GM18858 (cell line): Measurements from ENCODE around the gene FNDC10.
"Not testable (repeated sequence)": the region's sequence is repeated elsewhere in the genome, so short reads cannot be mapped to it uniquely, and the experiment has no call there.

Source experiments
- ATAC-seq: cut with Tn5 transposase; IDR thresholded peaks from one replicate; pipeline ENCODE4 v1.9.1; 2021; ENCODE audit not compliant: unreplicated experiment

Gene FNDC10

DNA sequence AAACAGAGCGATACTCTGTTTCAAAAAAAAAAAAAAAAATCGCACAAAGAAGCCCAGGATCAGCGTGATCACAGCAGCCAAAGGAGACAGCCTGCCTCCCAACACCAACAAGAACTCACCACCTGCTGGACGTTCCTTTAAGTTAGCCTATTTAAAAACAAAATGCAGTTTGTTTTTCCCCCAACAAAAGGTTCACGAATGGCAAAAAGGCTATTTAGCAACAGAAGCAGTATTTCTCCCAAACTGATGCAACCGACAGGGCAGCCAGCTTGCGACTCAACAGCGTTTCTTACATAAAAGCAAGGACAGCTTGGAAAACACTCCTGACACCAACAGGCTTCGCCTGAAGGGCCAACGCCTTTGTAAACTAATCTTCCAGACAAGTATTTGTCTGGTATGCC, 32.0 kb downstream of the FNDC10 start:
- no peak for ATAC-seq

DNA sequence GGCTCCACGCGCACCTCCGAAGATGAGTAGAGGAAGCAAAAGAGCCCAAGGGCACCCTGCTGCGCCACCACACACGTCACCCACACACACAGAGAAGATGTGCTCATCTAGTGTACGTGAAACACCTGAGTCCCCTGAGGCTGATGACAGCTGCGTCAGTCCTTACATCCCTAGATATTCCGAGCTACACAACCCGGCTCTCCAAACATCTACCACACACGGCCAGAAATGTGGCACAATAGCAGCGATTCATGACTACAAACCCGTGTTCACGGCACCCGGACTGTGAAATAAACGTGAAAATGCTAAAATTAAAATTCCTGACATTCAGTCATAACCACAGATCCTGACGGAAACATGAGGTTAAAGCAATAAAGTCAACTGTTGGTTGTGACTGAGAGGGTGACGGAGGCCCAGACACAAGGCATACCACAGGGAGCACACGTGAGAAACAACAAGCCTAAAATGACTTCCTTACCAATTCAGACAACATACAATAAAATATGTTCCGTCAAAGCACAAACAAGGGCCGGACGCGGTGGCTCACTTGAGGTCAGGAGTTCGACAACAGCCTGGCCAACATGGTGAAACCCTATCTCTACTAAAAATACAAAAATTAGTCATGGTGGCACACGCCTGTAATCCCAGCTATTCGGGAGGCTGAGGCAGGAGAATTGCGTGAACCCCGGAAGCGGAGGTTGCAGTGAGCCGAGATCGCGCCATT, 32.6 kb downstream of the FNDC10 start:
- ATAC-seq: no peak

DNA sequence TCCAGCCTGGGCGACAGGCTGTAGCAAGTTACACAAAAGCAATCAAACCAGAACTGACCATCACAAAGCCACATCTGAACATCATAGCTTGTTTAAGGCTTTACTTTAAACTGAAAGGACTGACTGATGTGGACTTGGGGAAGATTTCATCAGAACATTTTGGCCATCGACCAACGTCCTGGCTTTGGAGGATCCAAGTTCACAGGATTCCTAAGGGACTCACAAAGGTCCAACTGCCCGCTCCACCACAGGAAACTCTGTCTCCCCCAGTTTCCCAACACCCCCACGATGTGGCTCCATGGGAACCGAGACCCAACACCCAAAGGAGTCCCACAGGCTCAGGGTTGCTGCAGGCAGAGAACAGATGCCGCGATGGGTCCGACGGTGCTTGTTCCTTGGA, 34.6 kb downstream of the FNDC10 start:
- no peak for ATAC-seq

DNA sequence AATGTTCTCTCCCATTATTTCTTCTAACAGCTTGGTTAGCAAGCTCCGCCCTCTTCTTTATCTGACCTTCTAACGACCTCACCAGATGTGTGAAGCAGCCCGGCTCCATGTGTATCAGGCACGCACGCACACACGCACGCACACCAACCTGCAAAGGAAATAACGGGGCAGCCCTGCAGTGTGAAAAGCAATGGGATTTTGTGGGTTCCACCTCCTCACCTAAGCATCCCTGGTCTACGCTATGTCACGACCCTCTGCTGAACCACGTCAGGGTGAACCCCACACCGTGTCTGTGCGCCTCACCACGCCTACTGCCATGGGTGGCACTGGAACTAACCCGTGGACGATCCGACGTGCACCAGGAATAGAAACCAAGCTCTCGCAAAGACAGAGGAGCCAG, 35.7 kb downstream of the FNDC10 start:
- ATAC-seq: no peak

DNA sequence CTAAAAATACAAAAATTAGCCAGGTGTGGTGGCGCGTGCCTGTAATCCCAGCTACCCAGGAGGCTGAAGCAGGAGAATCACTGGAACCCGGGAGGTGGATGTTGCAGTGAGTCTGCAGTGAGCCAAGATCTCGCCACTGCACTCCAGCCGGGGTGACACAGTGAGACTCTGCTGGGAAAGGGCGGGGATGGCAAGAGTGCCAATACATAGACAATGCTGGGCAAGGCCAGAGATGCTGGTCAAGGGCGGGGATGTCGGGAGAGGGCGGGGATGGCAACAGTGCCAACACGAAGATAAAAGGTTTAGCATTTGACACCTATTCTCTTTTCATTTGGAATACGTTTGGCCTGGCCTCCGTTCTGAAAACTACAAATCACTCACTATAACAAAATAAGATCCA, 36.2 kb downstream of the FNDC10 start:
- ATAC-seq: no peak

DNA sequence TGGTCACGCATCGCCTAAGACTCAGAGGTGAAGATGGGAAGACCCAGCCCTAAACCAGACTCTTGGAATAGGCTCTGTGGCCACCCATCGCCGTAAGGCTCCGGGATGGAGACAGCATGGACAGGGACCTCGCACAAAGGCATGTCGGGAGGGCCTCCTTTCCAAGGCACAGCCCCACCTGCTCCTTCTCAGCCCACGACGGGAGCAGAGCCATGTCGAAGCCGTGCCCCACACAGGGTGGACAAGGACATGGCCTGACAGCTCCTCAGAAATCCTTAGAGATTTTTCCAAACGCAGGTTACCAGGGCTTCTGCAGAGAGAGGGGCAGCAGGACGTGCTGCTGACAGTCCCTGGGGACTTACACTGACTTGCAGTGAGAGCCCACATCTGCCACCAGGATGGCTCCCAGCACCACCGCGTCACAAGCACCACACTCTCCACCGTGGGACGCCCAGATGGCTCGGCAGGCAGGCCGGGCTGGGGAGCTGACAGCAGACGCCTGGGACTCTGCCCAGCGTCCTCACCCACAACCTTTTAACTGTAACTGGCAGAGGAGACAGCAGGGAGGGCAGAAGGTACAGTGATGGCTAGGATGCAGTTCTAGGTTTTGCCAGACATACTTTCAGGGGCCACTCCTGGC, 37.3 kb downstream of the FNDC10 start:
- ATAC-seq: no peak

DNA sequence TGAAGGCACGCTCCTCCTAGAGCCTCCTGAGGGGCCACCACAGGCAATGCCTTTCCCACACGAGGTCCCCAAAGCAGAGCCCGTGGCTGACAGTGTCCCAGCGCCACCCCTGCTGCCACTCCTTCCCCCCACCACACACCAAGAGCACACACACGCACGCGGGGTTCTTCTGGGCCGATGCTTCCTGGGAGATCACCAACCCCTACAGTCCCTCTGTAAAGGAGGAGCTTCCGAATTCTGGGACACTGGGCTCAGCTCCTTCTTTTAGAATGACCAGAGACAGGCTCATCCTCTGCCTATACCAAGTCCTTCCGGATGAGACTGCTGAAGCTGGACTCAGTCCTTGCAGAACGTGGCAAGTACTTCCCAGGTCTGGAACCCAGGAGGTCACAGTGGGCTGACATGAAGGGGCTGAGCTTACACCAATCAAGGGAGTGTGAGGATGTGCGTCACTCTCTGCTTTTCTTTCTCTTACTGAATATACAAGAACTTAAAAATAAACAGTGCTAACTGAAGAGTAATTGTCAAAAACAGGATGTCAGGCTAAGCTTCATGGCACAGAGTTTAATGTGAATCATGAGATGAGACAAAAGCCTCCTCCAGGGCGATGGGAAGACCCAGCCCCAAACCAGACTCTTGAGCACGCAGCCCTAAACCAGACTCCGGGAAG, 38.0 kb downstream of the FNDC10 start:
- no peak for ATAC-seq

DNA sequence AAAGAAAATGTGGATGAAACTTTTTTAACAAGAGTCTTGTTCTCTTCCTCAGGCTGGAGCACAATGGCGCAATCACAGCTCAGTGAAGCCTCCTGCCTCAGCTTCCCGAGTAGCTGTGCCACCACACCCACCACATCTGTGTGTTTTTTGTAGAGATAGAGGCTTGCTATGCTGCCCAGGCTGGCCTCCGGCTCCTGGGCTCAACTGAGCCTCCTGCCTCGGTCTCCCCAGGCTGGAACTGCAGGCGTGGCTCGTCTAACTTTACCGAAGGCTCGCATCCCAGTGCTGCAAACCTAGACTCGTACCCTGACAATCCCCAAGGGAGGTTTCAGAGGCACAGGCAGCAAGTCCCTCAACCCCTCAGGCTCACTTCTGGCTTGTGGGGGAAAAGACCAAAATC, 39.8 kb downstream of the FNDC10 start:
- no peak for ATAC-seq

DNA sequence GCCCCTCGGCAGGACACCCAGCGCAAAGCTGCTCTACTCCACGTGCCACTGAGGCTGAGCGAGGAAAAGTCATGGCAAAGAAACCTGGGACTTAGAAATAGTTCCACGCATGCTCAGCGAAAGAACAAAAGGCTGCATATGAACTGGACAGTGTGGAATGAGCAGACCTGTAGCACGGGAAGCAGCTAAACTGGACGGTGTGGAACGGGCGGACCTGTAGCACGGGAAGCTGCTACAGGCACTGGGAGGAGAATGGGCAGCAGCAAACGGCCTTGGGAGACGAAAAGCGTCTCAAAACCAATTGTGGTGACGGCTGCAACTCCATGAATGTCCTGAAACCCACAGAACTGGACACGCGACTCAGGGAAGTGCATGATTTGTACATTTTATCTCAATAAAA, 40.9 kb downstream of the FNDC10 start:
- no peak for ATAC-seq

DNA sequence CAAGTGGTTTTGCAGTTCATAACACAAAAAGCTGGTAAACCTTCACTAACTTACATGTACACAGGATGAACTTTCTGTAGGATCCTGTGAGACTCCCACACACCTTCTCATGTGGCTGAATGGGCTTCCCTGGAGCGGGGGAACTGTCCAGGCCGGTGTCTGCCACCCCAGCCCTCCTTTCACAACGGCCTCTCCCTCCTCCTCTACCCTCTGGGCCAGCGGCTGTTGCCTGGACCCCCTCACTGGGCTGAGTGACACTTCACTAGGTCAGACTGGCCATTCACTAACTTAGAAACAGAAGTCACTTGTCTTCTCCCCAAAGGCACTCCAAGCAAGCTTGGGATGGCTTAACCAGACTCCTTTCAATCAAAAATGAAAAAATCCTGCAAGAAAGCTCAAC, 41.3 kb downstream of the FNDC10 start:
- no peak for ATAC-seq

DNA sequence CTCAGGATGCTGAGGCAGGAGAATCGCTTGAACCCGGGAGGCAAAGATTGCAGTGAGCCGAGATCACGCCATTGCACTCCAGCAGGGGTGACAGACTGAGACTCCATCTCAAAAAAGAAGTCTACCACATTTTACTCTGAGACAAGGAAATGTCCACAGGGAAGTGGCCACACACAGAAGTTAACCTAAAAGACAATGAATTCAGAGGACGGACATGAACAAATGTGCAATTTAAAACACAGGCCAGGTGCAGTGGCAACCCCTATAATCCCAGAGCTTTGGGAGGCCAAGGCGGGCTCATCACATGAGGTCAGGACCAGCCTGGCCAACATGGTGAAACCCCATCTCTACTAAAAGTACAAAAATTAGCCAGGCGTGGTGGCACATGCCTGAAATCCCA, 42.2 kb downstream of the FNDC10 start:
- ATAC-seq: not testable (repeated sequence)

DNA sequence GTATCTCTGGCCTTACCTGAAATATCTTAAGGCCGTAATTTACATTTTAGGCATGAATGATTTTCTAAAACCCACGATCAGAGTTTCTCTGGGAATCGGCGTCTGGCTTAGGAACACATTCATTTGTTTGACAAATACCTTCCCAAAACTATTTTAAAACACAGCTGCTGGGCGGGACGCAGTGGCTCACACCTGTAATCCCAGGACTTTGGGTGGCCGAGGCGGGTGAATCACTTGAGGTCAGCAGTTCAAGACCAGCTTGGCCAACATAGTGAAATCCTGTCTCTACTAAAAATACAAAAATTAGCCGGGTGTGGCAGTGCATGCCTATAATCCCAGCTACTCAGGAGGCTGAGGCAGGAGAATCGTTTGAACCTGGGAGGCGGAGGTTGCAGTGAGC, 43.0 kb downstream of the FNDC10 start:
- ATAC-seq: not testable (repeated sequence)

DNA sequence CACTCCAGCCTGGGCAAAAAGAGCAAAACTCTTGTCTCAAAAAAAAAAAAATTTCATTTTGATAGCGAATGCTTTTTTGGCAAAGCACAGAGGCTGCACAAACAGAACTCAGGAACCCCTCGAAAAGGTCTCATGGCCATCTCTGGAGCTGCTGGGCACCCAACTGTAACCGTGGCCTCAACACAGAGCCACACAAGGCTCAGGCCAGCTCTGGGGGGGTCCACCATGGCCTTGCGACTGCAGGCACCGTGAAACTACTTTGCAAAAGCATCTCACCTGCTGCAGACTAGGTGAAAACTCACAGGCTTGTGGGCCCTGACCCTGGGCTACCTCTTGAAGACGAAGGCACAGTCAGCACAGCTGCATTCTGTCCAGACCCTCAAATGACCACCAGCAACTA, 43.4 kb downstream of the FNDC10 start:
- ATAC-seq: no peak

DNA sequence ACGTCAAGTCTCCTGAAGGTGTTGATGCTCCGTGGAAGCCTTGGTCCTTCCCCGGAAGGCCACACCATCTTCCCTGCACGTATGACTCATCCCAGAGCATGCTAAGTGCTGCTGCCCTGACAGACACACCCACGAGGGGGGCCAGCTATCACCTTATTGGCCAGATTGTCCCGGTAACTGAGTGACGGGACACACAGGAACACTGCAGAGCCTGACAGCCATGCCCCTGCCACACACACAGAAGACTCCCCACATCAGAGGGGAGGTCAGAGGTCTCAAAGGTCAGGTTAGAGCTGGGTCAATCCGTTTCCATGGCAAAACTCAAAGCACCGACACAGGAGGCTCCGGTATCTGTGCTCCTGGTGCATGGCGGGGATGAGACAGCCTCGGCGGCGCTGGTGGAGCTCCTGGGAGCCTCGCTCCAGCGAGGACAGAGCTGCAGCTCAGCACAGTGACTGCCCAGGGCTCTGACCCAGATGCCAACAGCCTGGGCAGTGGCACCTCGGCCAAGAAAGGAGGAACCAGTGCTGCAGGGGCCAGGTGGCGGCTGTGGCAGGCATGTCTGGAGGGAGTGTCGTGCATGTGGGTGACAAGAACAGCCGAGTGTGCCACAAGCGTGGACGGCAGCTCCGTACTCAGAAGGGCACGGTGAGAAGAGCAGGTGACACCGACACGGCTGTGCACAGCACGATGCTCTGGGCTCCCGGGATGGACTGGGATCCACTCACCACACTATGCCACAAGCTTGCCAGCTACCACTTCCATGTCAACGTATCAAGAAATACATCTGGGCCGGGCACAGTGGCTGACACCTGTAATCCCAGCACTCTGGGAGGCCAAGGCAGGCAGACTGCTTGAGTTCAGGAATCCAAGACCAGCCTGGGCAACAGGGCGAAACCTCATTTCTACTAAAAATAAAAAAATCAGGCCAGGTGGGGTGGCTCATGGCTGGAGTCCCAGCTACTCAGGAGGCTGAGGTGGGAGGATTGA, 44.7 kb downstream of the FNDC10 start:
- no peak for ATAC-seq

DNA sequence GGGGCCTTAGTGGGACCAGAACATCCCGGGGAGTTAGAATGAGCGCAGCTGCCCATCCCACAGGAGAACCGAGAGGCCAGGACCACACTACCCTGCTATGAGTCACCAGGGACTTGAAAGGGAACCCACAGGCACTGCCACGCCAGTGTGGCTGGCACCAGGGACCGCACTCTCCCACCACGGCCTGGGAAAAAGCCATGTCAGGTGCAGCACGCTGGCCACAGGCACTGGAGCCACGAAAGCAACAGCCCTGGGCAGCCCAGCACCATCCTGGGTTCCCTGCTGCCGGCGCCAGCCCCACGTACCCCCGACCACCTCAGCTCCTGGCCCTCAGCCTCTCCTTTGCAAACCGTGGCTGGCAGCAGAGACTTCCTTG, 45.4 kb downstream of the FNDC10 start:
- ATAC-seq: no peak

DNA sequence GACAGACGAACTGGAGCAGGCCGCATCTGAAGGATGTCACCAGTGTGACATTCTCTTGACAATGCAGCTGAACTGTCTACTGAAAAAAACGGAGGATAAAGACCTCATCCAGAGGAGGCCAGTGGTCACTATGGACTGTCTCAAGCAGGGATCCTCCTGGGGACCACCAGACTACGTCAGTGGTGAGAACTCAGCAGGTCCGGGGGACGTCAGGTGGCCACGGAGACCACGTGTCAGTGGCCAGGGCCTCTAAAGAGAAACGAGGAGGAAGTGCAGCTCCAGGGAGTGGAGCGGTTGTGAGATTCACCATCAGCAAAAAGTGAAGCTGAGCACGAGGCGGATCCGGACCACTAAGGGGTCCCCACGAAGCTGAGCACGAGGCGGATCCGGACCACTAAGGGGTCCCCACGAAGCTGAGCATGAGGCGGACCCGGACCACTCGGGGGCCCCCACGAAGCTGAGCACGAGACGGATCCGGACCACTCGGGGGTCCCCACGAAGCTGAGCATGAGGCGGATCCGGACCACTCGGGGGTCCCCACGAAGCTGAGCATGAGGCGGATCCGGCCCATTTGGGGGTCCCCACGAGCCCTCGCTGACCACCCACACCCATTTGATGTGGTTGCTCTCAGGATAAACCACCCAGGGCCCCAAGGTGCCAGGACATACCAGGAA, 46.0 kb downstream of the FNDC10 start:
- no peak for ATAC-seq

DNA sequence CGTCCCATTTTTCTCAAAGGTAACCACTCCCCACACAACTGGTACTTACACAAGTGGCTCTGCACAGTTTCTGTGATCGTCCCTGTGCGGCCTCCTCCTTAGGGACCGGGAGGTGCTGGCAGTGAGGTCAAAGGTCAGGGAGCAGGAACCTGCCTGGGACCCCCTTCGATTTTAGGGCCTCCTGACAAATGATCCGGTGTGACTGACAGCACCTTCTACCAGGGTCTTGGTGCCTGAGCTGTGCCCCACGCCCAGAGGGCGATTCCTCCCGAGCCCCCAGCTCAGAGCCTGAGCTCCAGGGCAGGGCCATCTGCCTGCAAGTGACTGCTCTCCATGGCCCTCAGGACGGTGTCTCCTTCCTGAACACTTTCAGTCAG, 47.7 kb downstream of the FNDC10 start:
- no peak for ATAC-seq

DNA sequence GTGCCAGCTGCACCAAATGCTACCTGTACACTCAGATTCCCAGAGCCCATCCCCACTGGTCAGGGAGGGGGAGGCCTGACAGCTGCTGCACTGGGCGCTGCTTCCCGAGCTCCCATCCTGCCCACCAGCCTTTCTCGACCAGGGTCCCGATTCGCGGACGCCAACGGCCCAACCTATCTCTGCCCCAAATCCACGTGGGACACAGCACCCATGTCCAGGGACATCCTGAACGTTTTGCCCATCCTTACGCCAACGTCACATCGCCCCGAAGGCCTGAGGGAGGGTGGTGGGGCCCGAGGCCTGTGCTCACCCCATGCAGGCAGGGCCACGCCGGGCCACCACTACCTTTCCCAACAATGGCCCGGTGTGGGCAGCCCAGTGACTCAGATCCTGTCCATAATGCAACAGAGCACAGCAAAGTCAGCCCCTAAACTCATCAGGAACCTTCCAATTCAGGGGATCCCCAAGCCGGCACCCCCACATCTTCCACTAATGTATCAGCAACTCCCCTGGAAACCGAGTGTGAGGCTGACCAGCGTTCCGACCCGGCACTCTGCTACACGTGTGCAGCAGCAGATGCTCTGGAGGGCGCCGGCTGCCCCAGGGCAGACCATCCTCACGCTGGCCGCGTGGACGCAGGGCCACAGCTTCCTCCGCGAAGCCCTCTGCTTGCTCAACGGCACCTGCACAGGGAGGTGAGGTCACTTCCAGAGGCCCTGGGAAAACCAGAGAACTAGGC, 48.2 kb downstream of the FNDC10 start:
- ATAC-seq: no peak

DNA sequence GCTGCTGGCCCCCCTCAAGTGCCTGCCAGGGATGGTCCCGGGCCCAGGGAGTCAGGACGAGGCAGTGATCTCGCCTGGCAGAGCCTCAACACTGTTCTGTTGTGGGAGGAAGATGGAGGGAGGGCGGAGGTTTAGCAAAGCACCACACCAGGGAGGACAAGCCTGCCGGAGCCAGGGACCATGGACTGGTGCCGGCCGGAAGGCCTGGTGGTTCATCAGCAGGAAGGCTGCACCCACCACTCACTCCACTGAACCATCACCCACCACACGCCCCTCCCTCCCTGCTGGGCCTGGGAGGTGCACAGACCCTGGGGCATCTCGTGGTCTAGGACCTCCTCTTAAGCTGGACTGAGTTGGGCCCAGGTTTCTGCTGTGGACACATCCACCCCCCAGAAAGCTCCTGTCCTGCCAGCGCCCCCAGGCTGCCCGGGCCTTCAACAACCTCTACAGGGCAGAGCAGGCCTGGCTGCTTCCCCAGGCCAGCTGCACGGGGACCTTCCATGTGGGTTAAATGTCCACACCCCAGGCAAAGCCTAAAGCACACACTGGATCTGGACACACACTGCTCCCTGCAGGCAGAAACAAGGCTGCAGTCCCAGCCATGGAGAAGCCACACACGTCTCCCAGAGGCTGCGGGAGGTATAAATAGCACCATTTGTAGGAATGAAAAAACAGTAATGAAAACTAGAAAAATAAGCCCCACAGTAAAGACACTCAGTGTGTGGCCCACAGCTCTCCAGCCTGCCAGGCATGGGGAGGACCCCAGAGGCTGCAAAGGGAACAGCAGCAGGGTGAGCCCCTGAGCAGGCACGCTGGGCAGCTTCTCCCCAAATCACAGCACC, 49.1 kb downstream of the FNDC10 start:
- ATAC-seq: no peak
